Stimulated activated memory B cell treated with anti-CD40 and anti-IgM and Interleukin-4, amounts not matched to agents 10 μg/mL and 1 μg/mL and 100 μg/mL, for 72 hours (primary cell): ENCODE results near the gene TBC1D2B.

Experiments
- ATAC-seq: fragments of 150-1000 bp; cut with Tn5 transposase; 2 replicates; pipeline ENCODE4 v1.10.0; 2021
- H3K27ac Mint-ChIP-seq: one replicate; pipeline ENCODE4 v1.8.0; 2022; ENCODE audit warnings: mild to moderate bottlenecking, mixed read lengths
- H3K27me3 Mint-ChIP-seq: one replicate; pipeline ENCODE4 v1.8.0; 2022; ENCODE audit warnings: mixed read lengths
- H3K36me3 Mint-ChIP-seq: one replicate; pipeline ENCODE4 v1.8.0; 2022; ENCODE audit warnings: mixed read lengths
- H3K4me1 Mint-ChIP-seq: one replicate; pipeline ENCODE4 v1.8.0; 2022; ENCODE audit warnings: mixed read lengths
- H3K4me3 Mint-ChIP-seq: one replicate; pipeline ENCODE4 v1.8.0; 2022; ENCODE audit warnings: mild to moderate bottlenecking, moderate library complexity, mixed read lengths
- H3K9me3 Mint-ChIP-seq: one replicate; pipeline ENCODE4 v1.8.0; 2022; ENCODE audit warnings: mixed read lengths

The TBC1D2B gene

DNA sequence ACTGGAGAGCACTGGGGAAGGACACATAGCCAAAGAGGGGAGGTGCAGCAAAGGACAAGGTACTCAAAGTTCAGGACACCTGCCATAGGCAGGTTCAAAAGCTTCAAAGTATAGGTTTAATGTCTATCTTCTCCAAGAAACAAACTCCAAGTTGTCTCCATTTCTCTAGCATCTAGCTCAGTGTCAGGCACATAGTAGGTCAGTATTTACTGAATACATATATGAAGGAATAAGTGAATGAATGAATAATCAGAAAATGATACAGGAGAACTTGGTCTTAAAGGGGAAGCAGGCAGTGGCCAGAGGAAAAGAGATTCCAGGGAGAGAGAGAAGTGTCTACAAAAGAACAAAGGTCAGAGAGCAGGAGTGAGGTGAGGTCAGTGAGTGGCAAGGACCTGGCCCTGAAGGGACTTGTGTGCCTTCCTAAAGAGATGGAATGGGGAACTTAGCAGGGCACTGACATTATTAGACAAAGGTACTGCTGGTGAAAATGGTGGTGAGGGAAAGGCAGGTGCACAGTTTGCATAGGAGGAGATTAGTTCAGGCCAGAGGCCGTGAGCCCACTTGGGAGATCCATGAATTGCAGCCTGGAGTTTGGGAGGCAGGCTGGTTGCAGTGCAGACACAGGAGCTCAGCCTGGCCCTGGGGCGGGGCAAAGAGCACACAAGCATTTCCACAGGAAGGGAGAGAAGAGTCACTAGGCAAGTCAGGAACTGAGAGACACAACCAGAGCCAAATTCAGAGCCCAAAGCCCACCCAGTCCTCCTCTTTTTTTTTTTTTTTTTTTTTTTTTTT, 21.4 kb downstream of the TBC1D2B start:
- Mint-ChIP-seq H3K9me3 (no peaks in the 10 kb centered on the region), H3K36me3 (peaks cover 12% of the 10 kb centered on the region), H3K27me3 (no peaks in the 10 kb centered on the region), H3K27ac (peak overlapping the region; percentile 50), H3K4me3 (no peak overlapping the region), H3K4me1 (peaks cover 36% of the 10 kb centered on the region)
- peak; percentile 27 for ATAC-seq

DNA sequence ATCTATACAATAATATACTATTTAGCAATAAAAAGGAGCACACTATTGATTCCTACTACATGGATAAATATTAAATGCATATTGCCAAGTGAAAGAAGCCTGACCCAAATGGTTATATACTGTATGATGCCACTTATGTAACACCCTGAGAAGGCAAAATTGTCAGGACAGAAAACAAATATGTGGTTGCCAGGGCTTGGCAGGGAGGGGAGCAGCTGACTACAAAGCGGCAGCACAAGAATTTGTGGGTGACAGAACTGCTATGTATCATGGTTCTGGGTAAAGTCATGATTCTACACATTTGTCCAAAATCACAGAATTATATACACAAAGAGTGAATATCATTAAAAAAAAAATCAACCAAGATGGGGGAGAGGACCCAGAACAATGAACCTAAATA, 22.5 kb downstream of the TBC1D2B start:
- H3K27ac Mint-ChIP-seq, result no peak overlapping the region
- no peak overlapping the region for H3K4me3 Mint-ChIP-seq
- no peak for ATAC-seq
- H3K27me3 Mint-ChIP-seq, result no peaks in the 10 kb centered on the region
- peaks cover 44% of the 10 kb centered on the region for H3K4me1 Mint-ChIP-seq
- H3K36me3 Mint-ChIP-seq, result peaks cover 12% of the 10 kb centered on the region
- no peaks in the 10 kb centered on the region for H3K9me3 Mint-ChIP-seq

DNA sequence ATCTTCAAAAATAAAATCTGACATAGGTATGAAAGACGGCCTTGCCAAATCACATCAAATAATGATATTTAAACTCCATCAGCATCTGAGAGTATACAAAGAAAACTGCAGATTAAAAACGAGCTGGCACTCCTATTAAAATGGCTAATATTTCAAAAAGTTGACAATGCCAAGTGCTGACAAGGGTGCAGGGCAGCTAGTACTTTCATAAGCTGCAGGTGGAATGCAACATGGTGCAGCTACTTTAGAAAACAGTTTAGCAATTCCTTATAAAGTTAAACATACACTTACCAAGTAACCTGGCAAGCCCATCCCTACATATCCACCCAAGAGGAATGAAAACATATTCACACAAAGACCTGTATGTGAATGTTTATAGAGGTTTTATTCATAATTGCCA, 23.0 kb downstream of the TBC1D2B start:
- no peak overlapping the region for H3K4me3 Mint-ChIP-seq
- no peaks in the 10 kb centered on the region for H3K27me3 Mint-ChIP-seq
- no peak overlapping the region for H3K27ac Mint-ChIP-seq

DNA sequence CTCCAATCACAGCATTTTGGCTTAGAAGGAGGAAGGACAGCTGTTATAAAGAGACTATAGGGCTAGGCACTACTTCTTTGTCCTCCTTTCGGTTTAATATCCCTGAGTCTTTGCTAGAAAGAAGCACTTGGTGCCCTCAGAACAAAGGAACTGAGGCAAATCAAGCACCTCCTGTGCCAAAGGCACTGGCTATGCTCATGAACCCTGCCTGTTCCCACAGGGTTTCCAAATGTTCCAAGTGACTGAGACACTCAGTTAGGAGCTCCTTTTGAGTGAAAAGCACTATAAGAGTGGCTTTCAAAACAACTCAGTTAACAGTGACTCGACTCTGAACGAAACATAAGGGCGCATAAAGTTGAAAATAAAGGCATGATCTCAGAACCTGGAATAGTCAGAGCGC, 25.0 kb downstream of the TBC1D2B start:
- Mint-ChIP-seq H3K9me3 (no peaks in the 10 kb centered on the region), H3K4me3 (no peak overlapping the region), H3K4me1 (peaks cover 40% of the 10 kb centered on the region), H3K27ac (no peak overlapping the region), H3K36me3 (peaks cover 19% of the 10 kb centered on the region), H3K27me3 (no peaks in the 10 kb centered on the region)
- ATAC-seq, result no peak

More for the DNA sequence above, 23.0 kb downstream of the TBC1D2B start:
- H3K36me3 Mint-ChIP-seq, result peaks cover 15% of the 10 kb centered on the region
- H3K9me3 Mint-ChIP-seq, result no peaks in the 10 kb centered on the region
- no peak for ATAC-seq
- H3K4me1 Mint-ChIP-seq, result peaks cover 46% of the 10 kb centered on the region

DNA sequence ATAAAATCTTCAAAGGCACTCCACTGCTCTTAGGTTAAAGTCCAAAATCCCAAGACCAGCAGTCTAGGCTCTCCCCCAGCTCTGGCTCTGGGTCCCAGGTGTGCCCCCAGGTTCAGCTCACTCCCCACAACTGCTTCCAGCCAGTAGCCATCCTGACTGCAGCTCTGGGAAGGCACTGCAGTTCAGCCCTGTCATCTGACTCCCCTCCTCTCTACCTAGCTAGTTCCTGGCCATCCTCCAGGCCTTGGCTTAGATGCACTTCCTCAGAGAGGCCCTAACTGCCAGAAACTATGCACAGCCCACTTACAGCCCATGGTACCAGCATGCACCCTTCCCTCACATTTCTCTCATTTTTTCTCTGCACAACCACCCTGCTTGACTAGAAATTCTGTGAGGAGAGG, 25.5 kb downstream of the TBC1D2B start:
- no peaks in the 10 kb centered on the region for H3K27me3 Mint-ChIP-seq
- H3K36me3 Mint-ChIP-seq, result peaks cover 19% of the 10 kb centered on the region
- no peak overlapping the region for H3K27ac Mint-ChIP-seq
- peaks cover 39% of the 10 kb centered on the region for H3K4me1 Mint-ChIP-seq
- no peak for ATAC-seq
- H3K9me3 Mint-ChIP-seq, result no peaks in the 10 kb centered on the region
- no peak overlapping the region for H3K4me3 Mint-ChIP-seq

DNA sequence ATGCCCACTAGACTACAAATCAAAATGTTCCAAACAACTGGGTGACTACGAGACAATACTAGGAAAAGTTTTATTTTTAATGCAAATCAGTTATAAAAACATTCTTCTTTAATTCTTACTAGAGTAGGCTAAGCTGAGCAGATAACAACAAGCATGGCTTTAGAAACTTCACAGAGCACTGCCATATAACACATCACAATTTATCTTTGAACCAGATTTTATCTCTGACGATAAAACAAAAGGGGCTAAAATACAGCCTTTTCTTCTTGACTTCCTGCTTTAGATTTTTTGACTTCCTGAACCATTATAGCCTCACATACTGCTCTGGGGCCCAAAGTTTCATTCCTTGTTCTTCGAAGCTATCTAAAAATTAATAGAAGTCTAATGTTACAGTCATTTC, 25.9 kb downstream of the TBC1D2B start:
- Mint-ChIP-seq H3K4me1 (peaks cover 35% of the 10 kb centered on the region), H3K4me3 (no peak overlapping the region), H3K36me3 (peaks cover 19% of the 10 kb centered on the region), H3K27me3 (no peaks in the 10 kb centered on the region), H3K27ac (no peak overlapping the region), H3K9me3 (no peaks in the 10 kb centered on the region)
- ATAC-seq, result no peak

DNA sequence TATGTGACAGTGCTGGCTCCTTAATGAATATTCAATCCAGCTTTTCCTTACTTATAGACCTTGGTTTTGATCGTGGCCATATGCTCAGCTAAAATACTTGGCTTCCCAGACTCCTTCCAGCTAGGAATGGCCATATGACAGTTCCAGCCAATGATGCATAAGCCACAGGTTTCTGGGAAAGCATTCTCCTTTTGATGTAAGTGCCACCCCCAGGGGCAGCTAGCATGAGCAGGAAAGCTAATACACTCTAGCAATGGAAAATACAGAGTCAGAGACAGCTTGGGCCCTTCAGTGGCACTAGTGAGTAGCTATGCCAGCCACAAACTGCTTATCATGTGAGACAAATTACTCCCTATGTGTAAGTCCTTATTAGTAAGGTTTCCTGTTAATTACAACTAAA, 26.7 kb downstream of the TBC1D2B start:
- peaks cover 19% of the 10 kb centered on the region for H3K36me3 Mint-ChIP-seq
- no peak for ATAC-seq
- no peaks in the 10 kb centered on the region for H3K27me3 Mint-ChIP-seq
- H3K4me1 Mint-ChIP-seq, result peaks cover 27% of the 10 kb centered on the region
- H3K9me3 Mint-ChIP-seq, result no peaks in the 10 kb centered on the region
- H3K4me3 Mint-ChIP-seq, result no peak overlapping the region
- H3K27ac Mint-ChIP-seq, result no peak overlapping the region

DNA sequence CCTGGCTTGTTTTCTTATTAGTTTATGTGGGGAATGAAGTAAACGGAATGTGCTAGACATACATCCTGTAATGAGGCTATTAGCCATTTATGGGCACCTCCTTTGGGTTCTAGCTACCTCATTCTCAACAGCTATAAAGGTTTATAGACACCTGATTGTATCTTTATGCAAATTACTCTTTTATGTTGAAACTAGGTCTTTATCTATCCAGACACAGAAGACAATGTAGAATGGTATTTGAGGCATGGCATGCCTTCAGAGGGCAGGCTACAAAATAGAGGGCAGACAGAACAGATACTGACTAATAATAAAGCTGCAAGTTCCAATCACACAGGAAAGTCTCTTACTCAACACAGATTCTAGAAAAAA, 27.1 kb downstream of the TBC1D2B start:
- ATAC-seq, result no peak
- no peak overlapping the region for H3K4me3 Mint-ChIP-seq
- H3K4me1 Mint-ChIP-seq, result peaks cover 23% of the 10 kb centered on the region
- no peak overlapping the region for H3K27ac Mint-ChIP-seq
- H3K9me3 Mint-ChIP-seq, result no peaks in the 10 kb centered on the region
- H3K27me3 Mint-ChIP-seq, result no peaks in the 10 kb centered on the region
- peaks cover 19% of the 10 kb centered on the region for H3K36me3 Mint-ChIP-seq

DNA sequence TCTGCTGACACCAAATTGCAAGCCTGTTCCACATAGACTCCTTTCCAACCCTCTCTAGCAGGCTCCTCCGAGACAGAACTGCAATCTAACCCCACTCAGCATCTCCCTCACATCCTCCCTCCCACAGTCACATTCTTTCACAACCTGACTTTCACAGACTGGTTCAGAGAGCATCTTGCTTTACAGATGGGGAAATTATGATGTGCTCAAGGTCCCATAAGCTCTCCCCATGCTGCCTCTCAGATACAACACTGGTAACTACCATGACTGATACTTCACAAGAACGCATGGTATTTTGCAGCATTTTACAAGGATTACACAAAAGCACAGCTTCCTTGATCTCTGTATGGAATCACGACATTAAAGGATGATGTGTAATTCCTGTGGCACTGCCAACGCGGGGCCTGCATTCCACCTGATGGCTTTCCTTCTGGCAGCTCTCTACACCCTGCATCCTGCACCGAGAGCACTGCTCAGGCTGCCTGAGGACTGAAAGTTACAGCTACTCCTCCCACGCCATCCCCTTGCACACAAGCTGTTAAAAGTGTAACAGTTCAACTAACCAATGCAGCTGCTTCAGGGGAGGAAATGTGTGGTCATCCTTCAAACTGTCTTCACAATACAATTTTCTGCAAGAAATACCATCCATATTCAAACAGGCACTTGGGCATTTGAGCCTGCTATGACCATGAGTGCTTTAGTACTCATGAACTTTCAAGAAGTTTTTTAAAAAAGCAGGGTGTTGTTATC, 27.6 kb downstream of the TBC1D2B start:
- ATAC-seq, result peak; percentile 66
- Mint-ChIP-seq H3K36me3 (peaks cover 19% of the 10 kb centered on the region), H3K4me3 (no peak overlapping the region), H3K4me1 (peaks cover 23% of the 10 kb centered on the region), H3K9me3 (no peaks in the 10 kb centered on the region), H3K27me3 (no peaks in the 10 kb centered on the region), H3K27ac (no peak overlapping the region)

DNA sequence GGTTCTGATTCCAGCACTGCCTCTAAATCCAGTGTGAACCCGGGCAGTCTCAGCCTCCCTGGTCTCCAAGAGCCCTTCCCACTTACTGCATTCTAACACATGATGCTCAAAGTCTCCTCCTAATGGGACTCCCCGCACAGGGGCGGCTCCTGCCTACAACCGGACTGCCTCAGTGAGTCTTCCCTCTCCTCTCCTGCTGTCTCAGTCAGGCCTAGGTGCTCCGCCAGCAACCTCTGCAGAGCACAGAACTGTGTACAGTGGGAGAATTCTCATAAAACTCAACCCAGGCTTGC, 28.9 kb downstream of the TBC1D2B start:
- peaks cover 29% of the 10 kb centered on the region for H3K36me3 Mint-ChIP-seq
- H3K9me3 Mint-ChIP-seq, result no peaks in the 10 kb centered on the region
- no peak for ATAC-seq
- H3K27me3 Mint-ChIP-seq, result no peaks in the 10 kb centered on the region
- no peak overlapping the region for H3K27ac Mint-ChIP-seq
- peaks cover 23% of the 10 kb centered on the region for H3K4me1 Mint-ChIP-seq
- no peak overlapping the region for H3K4me3 Mint-ChIP-seq

DNA sequence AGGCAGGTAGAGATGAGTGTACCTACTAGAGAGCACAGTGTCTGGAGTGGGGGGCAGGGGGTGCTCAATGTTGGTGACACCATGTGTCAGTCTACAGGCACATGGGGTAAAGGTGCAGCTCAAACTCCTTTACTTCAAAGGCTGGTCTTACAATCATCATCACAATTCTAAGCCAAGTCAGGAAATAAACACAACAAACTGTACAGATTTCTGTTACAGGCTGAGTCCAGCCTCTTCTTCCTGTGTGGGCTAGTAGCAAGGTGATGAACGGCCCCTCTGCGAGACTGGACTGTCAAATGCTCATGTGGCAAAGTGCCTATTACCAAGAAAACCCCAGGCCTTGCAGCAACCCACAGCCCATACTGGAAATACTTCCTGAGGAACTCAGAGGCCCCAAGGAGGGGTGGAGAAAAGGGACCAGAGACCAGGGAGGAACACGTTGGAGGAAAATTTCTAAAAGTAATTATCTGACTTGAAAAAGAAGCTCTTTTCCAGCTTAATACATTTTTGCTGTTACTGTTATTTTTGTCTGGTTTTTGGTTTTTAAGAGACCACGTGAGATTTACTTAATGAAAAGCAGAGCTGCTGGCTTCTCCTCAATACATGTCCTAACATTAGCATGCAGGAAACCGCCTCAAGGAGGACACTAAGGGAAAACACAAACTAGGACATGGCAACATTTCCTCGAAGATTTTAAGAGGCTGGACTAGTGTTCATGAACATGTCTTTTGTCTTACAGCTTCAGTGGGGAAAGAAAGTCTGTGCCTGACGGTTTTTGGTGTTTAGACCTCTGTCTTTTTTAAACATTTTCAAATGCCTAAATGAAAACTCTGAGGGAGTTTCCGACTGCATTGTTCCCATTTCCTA, 29.5 kb downstream of the TBC1D2B start:
- no peak overlapping the region for H3K27ac Mint-ChIP-seq
- no peaks in the 10 kb centered on the region for H3K9me3 Mint-ChIP-seq
- no peak overlapping the region for H3K4me3 Mint-ChIP-seq
- ATAC-seq, result no peak
- H3K36me3 Mint-ChIP-seq, result peaks cover 35% of the 10 kb centered on the region
- peaks cover 23% of the 10 kb centered on the region for H3K4me1 Mint-ChIP-seq
- no peaks in the 10 kb centered on the region for H3K27me3 Mint-ChIP-seq

DNA sequence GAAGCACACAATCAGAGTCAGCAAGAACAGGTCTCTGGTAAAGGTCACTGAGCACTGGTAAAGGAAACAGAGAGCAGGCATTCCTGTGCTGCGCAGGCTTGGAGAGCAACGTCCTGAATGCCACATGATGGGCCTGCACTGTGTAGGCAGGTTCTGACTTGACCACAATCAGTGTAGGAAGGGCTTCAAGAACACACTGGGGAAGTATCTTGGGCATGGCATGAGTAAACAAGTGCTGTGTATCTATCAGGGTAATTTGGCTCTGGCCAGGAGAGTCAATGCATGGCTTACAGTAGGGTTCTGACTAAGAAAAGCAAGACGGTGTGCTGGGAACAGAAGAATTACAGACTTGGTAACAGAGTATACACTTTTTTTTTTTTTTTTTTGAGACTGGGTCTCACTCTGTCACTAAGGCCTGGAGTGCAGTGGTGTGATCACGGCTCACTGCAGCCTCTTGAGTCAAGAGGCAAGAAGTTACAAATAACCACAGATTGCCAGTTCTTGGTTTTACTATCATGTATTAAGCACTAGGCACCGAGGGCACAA, 30.6 kb downstream of the TBC1D2B start:
- no peak overlapping the region for H3K4me3 Mint-ChIP-seq
- ATAC-seq, result no peak
- H3K9me3 Mint-ChIP-seq, result no peaks in the 10 kb centered on the region
- H3K4me1 Mint-ChIP-seq, result peaks cover 17% of the 10 kb centered on the region
- H3K27me3 Mint-ChIP-seq, result no peaks in the 10 kb centered on the region
- peaks cover 32% of the 10 kb centered on the region for H3K36me3 Mint-ChIP-seq
- no peak overlapping the region for H3K27ac Mint-ChIP-seq

DNA sequence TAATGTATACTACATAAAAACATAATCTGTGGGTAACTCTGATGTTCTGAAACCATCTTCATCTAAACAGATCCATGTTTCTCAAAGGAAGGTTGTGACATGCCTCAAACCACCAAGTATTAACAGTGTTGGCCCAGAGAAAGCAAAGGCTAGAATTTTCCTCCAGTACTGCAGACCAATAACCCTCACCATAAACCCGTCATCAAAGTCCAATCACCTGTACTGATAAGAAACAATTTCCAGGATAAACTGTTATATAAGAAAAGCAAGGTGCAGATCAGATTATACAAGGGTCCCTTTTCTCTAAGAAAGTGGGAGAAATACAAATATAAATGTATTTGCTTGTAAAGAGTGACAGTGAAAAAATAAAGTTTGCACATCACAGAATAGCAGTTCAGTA, 32.3 kb downstream of the TBC1D2B start:
- Mint-ChIP-seq H3K4me1 (peaks cover 16% of the 10 kb centered on the region), H3K27me3 (no peaks in the 10 kb centered on the region), H3K36me3 (peaks cover 36% of the 10 kb centered on the region), H3K9me3 (no peaks in the 10 kb centered on the region), H3K27ac (no peak overlapping the region), H3K4me3 (no peak overlapping the region)
- no peak for ATAC-seq

DNA sequence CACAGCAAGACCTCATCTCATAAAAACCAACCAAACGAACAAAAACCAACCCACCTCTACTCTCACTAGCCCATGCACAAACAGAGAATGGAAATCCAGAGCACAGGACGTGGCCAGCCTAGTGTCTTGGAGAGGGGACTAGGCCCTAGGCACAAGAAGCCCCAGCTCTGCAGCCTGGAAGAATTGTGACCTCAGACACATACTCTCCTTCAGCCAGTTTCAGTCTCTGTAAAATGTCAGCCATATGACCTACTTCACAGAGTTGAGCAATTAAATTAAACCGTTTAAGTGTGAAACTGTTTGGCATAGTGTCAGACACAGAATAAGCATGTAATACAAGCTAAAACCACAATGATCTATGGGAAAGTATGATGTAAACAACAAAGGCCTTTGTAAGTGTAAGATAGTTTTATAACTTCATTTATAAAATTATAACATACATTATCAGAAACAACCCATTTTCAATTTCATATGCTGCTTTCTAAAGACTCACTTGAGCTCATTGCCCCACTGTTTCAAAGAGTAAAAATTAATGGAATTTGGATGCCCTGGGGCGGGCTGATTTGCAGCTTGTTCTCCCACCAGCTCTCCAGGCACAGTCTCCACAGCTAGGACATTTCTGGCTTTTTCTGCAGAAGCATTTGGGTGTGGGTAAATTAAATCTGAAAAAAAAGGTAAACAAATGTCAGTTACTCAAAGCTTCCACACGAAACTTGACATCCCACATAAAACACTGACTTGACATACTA, 32.9 kb downstream of the TBC1D2B start:
- H3K27me3 Mint-ChIP-seq, result no peaks in the 10 kb centered on the region
- no peak for ATAC-seq
- no peaks in the 10 kb centered on the region for H3K9me3 Mint-ChIP-seq
- peaks cover 39% of the 10 kb centered on the region for H3K36me3 Mint-ChIP-seq
- H3K4me1 Mint-ChIP-seq, result peaks cover 16% of the 10 kb centered on the region
- H3K27ac Mint-ChIP-seq, result no peak overlapping the region
- H3K4me3 Mint-ChIP-seq, result no peak overlapping the region

DNA sequence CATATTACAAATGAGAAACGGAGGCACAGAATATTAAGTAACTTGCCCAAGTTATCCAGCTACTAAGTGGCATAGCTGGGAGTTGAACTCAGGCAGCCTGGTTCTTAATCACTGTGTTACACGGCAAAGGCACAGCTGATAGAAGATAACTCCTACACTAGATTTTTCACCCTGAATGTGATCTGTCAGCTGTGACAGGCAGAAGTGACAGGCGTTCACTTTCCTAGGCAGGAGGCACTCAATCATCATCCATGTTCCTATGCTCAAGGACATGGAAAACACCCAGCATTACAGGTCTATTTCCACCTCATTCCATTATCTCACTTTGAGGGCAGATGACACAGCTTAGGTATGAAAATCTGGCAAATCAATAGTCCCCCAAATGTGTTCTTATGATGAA, 35.6 kb downstream of the TBC1D2B start:
- Mint-ChIP-seq H3K27ac (no peak overlapping the region), H3K9me3 (no peaks in the 10 kb centered on the region), H3K4me1 (peaks cover 18% of the 10 kb centered on the region), H3K27me3 (no peaks in the 10 kb centered on the region), H3K36me3 (peaks cover 50% of the 10 kb centered on the region), H3K4me3 (no peak overlapping the region)
- ATAC-seq, result no peak
